GM23338 (cell line): ENCODE results near the gene SMURF1. TPM values are rescaled to one million over a fixed set of nuclear protein-coding genes. Genes with fewer than 3 reads are reported as not detected.

Source experiments
- EZH2phosphoT487 ChIP-seq: fragments of 200-600 bp; sonication (generic); IDR thresholded peaks from one replicate; pipeline ENCODE4 v1.8.1; 2018; ENCODE audit warnings: antibody characterized with exemption; ENCODE audit not compliant: unreplicated experiment
- JUNB ChIP-seq: IDR thresholded peaks from one replicate; pipeline ENCODE4 v1.6.1; 2016; ENCODE audit warnings: antibody characterized with exemption; ENCODE audit not compliant: unreplicated experiment
- NANOG ChIP-seq: IDR thresholded peaks from 2 replicates; pipeline ENCODE4 v1.6.1; 2016; ENCODE audit warnings: antibody characterized with exemption, borderline replicate concordance
- POLR2AphosphoS5 ChIP-seq: IDR thresholded peaks from 2 replicates; pipeline ENCODE4 v1.6.1; 2016; ENCODE audit warnings: antibody characterized with exemption, low read depth
- REST ChIP-seq: IDR thresholded peaks from one replicate; pipeline ENCODE4 v1.6.1; 2018; ENCODE audit warnings: antibody characterized with exemption; ENCODE audit not compliant: unreplicated experiment
- STAT1 ChIP-seq: IDR thresholded peaks from one replicate; pipeline ENCODE4 v1.6.1; 2016; ENCODE audit warnings: antibody characterized with exemption; ENCODE audit not compliant: unreplicated experiment
- ZNF114 ChIP-seq: fragments of 250-450 bp; sonication (Bioruptor Pico); IDR thresholded peaks from 2 replicates; pipeline ENCODE4 v1.5.0; 2020; ENCODE audit warnings: mild to moderate bottlenecking, moderate library complexity
- ZNF462 ChIP-seq: fragments of 250-450 bp; sonication (Bioruptor Pico); IDR thresholded peaks from 2 replicates; pipeline ENCODE4 v1.5.0; 2020; ENCODE audit warnings: mild to moderate bottlenecking, moderate library complexity
- polyA plus RNA-seq: library from polyadenylated mRNA; unstranded; fragments of >200 nt; fragmentation: Nextera tagmentation; extraction: Ambion mirVana; gene quantifications from 2 replicates; pipeline ENCODE4 v1.2.1, GENCODE V29; 2016
- total RNA-seq: library from RNA; depleted of rRNA; stranded (reverse); fragments of >200 nt; shearing (Covaris generic); gene quantifications from 2 replicates; pipeline ENCODE4 v1.2.3, GENCODE V29; 2014

The SMURF1 gene
- total and polyA plus RNA-seq, 2 experiments from 2014 or later = 5.8 to 23.9 TPM

DNA sequence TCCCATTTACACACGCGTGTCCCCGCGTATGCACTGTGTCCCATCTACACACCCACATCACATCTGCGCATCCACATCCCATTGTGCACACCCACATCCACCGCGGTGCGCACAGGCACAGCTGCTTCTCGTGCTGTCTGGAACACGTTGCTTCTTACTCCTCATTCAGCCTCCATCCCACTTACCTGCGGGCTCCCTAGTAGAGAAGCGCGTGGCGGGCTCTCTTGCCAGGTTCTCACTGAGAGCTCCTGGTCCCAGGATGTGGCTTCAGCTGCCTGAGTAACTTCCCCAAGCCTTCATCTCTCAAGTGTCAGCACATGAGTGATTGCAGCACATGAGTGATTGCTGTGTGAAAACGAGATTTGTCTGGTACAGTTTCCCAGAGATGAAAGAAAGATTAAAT is 147.8 kb downstream of the SMURF1 start (continued):
- TF ChIP-seq ZNF462 (CRISPR knock-in tag) (no peak), NANOG (no peak), REST (no peak), POLR2AphosphoS5 (no peak), ZNF114 (no peak), STAT1 (no peak), EZH2phosphoT487 (no peak), JUNB (no peak)
